ENCODE results near the gene ALK. TPM values are rescaled to one million over a fixed set of nuclear protein-coding genes. Genes with fewer than 3 reads are reported as not detected.
A peak's percentile ranks its signal among the peaks of the same experiment; 100 is the strongest.

The ALK gene
- polyA plus RNA-seq, 3 donors, result not detected

DNA sequence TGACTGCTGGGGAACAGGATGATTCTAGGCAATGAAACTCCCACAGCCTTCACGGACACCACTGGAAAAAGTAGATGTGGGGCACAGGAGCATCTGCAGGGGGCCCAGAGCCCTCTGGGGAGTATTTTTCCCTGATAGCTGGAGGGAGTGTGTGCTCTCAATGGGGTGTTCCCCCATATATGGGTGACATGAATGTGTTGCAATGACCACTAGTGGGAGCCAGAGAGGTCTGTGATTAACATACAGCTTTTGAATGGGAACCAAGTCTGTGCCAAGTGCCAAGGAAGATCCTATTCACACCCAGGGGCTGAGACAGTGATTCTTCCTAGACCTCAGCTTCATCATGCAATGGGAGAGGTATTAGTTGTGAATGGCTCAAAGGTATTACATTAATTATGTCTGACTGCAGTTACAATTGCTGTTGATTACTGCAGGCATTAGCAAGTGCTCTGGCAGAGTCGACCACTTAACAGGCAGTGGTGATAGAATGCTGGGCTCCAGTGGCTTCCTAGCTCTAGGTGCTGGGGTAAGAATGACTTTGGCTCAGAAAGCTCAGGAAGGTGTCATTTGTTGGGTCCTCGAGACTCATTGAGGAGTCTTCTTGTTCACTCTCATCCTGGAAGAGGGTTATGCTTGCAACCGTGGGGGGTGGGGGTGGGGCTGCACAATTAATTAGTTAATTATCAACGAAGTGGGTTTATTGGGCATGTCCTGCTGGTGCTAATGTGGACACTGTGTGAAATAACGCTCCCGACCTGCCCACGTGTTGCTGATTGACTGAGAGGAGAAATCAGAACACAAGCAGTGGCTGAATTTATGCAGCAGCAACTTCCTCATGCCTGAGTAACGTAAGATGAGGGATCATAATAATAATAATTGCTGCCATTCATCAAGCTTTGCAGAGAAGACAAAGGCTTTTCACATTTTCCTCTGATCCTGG is 612.0 kb downstream of the ALK start:
- intact Hi-C loops (cut with micrococcal nuclease), result no loop called here
- Mint-ChIP-seq H3K27me3 (ENCODE audit: low read depth in 3 of 3) (peaks cover 16 to 27% (median 24%) of the 10 kb centered on the region in 3 donors), H3K36me3 (no peaks in the 10 kb centered on the region), H3K4me1 (peaks cover 22% of the 10 kb centered on the region), H3K27ac (no peak overlapping the region), H3K9me3 (no peaks in the 10 kb centered on the region), H3K4me3 (no peak overlapping the region)
- H3K4me3 ChIP-seq (replicated peaks in 1 of 3; ENCODE audit: low read depth in 2 of 3, low read length in 3 of 3), result no peak overlapping the region
- H3K27ac ChIP-seq (ENCODE audit: low read depth in 1 of 2, low read length in 2 of 2), result no peak overlapping the region
- H3K9me3 ChIP-seq (replicated peaks in 1 of 2; ENCODE audit: control insufficient read depth in 1 of 2, insufficient read depth in 1 of 2, low read length in 2 of 2), result no peaks in the 10 kb centered on the region
- H3K79me2 ChIP-seq (ENCODE audit: insufficient read depth, low read length), result no peaks in the 10 kb centered on the region
- no peaks in the 10 kb centered on the region for H4K20me1 ChIP-seq (ENCODE audit: insufficient read depth, low read length)
- 88% methylated on average over 1 of the region's 9 CpGs for WGBS (ENCODE audit: insufficient coverage)
- no peak overlapping the region for H3K9ac ChIP-seq (ENCODE audit: insufficient read depth, low read length, poor library complexity, severe bottlenecking)
- peak; percentile 63 to 81 (median 72) for DNase-seq
- H3K27me3 ChIP-seq (ENCODE audit: control insufficient read depth in 2 of 2, insufficient read depth in 2 of 2, low read length in 2 of 2), result peaks cover 4 to 8% of the 10 kb centered on the region in 2 donors
- peaks cover 8 to 12% of the 10 kb centered on the region in 2 donors for H3K4me1 ChIP-seq (ENCODE audit: control insufficient read depth in 1 of 2, insufficient read depth in 2 of 2, low read length in 2 of 2)
- H3K36me3 ChIP-seq (replicated peaks in 1 of 2; ENCODE audit: control insufficient read depth in 1 of 2, insufficient read depth in 2 of 2, low read length in 2 of 2), result no peaks in the 10 kb centered on the region
- TF ChIP-seq, protein P1, sequence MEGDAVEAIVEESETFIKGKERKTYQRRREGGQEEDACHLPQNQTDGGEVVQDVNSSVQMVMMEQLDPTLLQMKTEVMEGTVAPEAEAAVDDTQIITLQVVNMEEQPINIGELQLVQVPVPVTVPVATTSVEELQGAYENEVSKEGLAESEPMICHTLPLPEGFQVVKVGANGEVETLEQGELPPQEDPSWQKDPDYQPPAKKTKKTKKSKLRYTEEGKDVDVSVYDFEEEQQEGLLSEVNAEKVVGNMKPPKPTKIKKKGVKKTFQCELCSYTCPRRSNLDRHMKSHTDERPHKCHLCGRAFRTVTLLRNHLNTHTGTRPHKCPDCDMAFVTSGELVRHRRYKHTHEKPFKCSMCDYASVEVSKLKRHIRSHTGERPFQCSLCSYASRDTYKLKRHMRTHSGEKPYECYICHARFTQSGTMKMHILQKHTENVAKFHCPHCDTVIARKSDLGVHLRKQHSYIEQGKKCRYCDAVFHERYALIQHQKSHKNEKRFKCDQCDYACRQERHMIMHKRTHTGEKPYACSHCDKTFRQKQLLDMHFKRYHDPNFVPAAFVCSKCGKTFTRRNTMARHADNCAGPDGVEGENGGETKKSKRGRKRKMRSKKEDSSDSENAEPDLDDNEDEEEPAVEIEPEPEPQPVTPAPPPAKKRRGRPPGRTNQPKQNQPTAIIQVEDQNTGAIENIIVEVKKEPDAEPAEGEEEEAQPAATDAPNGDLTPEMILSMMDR (IDR thresholded peaks at IDR 0.05), result peak; percentile 88
- no peak overlapping the region for H3K4me2 ChIP-seq (replicated peaks; ENCODE audit: extremely low read depth, low read length, poor library complexity, severe bottlenecking)
- H2AFZ ChIP-seq (ENCODE audit: insufficient read depth, low read depth, low read length, poor library complexity, severe bottlenecking), result no peak overlapping the region

DNA sequence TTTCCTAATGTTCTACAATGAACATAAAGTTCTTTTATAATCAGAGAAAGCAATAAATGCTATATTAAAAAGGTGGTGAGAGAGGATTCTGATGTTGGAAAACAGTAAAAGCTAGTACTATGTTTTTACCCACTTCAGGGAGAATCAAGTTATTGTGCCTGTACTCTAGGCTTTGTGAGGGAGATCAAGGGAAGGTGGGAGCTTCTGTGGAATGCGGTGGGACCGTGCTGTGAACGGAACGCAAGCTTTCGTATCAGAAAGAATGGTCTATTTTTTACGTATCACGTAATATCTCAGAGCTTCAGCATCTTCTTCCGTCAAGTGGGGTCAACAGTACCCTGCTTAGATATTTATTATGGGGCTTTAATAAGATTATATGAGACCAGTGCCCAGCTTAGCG is 613.0 kb downstream of the ALK start:
- no peaks in the 10 kb centered on the region for H3K36me3 Mint-ChIP-seq
- H3K36me3 ChIP-seq (replicated peaks in 1 of 2; ENCODE audit: control insufficient read depth in 1 of 2, insufficient read depth in 2 of 2, low read length in 2 of 2), result no peaks in the 10 kb centered on the region
- TF ChIP-seq, protein P1 (IDR thresholded peaks at IDR 0.05), result no peak
- H3K4me1 Mint-ChIP-seq, result peaks cover 16% of the 10 kb centered on the region
- H3K9me3 ChIP-seq (replicated peaks in 1 of 2; ENCODE audit: control insufficient read depth in 1 of 2, insufficient read depth in 1 of 2, low read length in 2 of 2), result no peaks in the 10 kb centered on the region
- no peaks in the 10 kb centered on the region for H3K9me3 Mint-ChIP-seq
- H3K27ac Mint-ChIP-seq, result no peak overlapping the region
- H3K4me3 Mint-ChIP-seq, result peak overlapping the region in 1 of 2 donors; percentile 35
- H2AFZ ChIP-seq (ENCODE audit: insufficient read depth, low read depth, low read length, poor library complexity, severe bottlenecking), result no peak overlapping the region
- no peak overlapping the region for H3K4me2 ChIP-seq (replicated peaks; ENCODE audit: extremely low read depth, low read length, poor library complexity, severe bottlenecking)
- DNase-seq, result no peak
- H3K27me3 ChIP-seq (ENCODE audit: control insufficient read depth in 2 of 2, insufficient read depth in 2 of 2, low read length in 2 of 2), result peaks cover 4 to 6% of the 10 kb centered on the region in 2 donors
- H3K9ac ChIP-seq (ENCODE audit: insufficient read depth, low read length, poor library complexity, severe bottlenecking), result no peak overlapping the region
- peaks cover 3 to 5% of the 10 kb centered on the region in 2 donors for H3K4me1 ChIP-seq (ENCODE audit: control insufficient read depth in 1 of 2, insufficient read depth in 2 of 2, low read length in 2 of 2)
- H3K27me3 Mint-ChIP-seq (ENCODE audit: low read depth in 3 of 3), result peaks cover 12 to 21% (median 19%) of the 10 kb centered on the region in 3 donors
- H3K4me3 ChIP-seq (replicated peaks in 1 of 3; ENCODE audit: low read depth in 2 of 3, low read length in 3 of 3), result no peak overlapping the region
- intact Hi-C loops (cut with micrococcal nuclease), result no loop called here
- WGBS (ENCODE audit: insufficient coverage), result 97% methylated on average over 9 of the region's 9 CpGs
- H3K79me2 ChIP-seq (ENCODE audit: insufficient read depth, low read length), result no peaks in the 10 kb centered on the region
- no peaks in the 10 kb centered on the region for H4K20me1 ChIP-seq (ENCODE audit: insufficient read depth, low read length)
- no peak overlapping the region for H3K27ac ChIP-seq (ENCODE audit: low read depth in 1 of 2, low read length in 2 of 2)

Measured in CD14-positive monocyte (primary cell).